Gastrocnemius medialis (tissue), 4 donors: Measurements from ENCODE around the gene OTULIN.

Experiments used
- CTCF ChIP-seq, 5 experiments: fragments of 450-650 bp in 3 of 5; fragments of 200-600 bp in 2 of 5; sonication (generic) in 2 of 5; IDR thresholded peaks in 4 of 5; conservative IDR thresholded peaks in 1 of 5; 1 replicate in 4 of 5; 2 replicates in 1 of 5; pipeline ENCODE4 v1.5.1; 2016 to 2019; ENCODE audit warnings: antibody characterized with exemption in 5 of 5, mild to moderate bottlenecking in 3 of 5, moderate library complexity in 3 of 5
- POLR2A ChIP-seq, 2 donors: fragments of 450-650 bp; IDR thresholded peaks; one replicate each; pipeline ENCODE4 v1.6.1; 2017; ENCODE audit warnings: antibody characterized with exemption in 2 of 2, mild to moderate bottlenecking in 2 of 2, moderate library complexity in 2 of 2

GRCh38 chr5:14708551-14708950 is 44.0 kb downstream of the OTULIN start:
- no peak for TF ChIP-seq POLR2A (IDR thresholded peaks at IDR 0.05)
- no peak for TF ChIP-seq CTCF (IDR thresholded peaks at IDR 0.05 in 4 of 5, conservative IDR thresholded peaks at IDR 0.05 in 1 of 5)
